Mesodermal cell (in vitro differentiated cells): ENCODE data around the gene MAGEA9B.
"Not testable (repeated sequence)": the region's sequence is repeated elsewhere in the genome, so short reads cannot be mapped to it uniquely, and the experiment has no call there.

Experiments
- H3K27ac ChIP-seq: 2 replicates; pipeline ENCODE4 v1.7.0; 2013; ENCODE audit warnings: mild to moderate bottlenecking, low read depth, low read length, moderate library complexity; ENCODE audit not compliant: severe bottlenecking
- H3K36me3 ChIP-seq: 2 replicates; pipeline ENCODE4 v1.7.1; 2013; ENCODE audit warnings: mild to moderate bottlenecking, low read length, moderate library complexity; ENCODE audit not compliant: control insufficient read depth, insufficient read depth
- H3K4me1 ChIP-seq: one replicate; pipeline ENCODE4 v1.7.1; 2013; ENCODE audit warnings: mild to moderate bottlenecking, low read length; ENCODE audit not compliant: insufficient read depth, control insufficient read depth, poor library complexity, severe bottlenecking
- H3K4me3 ChIP-seq: 2 replicates; pipeline ENCODE4 v1.7.0; 2013; ENCODE audit warnings: low read length, control low read depth, mild to moderate bottlenecking; ENCODE audit not compliant: insufficient read depth, poor library complexity, severe bottlenecking; ENCODE audit errors: extremely low read depth
- H3K9me3 ChIP-seq: 2 replicates; pipeline ENCODE4 v1.7.1; 2013; ENCODE audit warnings: mild to moderate bottlenecking, low read length, moderate library complexity; ENCODE audit not compliant: control insufficient read depth
- WGBS, 2 experiments: methylation state at CpG; one replicate each; pipeline ENCODE4 v1.1.5; 2013; ENCODE audit warnings: missing lambda C conversion rate in 2 of 2; ENCODE audit not compliant: insufficient coverage in 2 of 2; 5-methylcytosine and 5-hydroxymethylcytosine counted together

The MAGEA9B gene

DNA sequence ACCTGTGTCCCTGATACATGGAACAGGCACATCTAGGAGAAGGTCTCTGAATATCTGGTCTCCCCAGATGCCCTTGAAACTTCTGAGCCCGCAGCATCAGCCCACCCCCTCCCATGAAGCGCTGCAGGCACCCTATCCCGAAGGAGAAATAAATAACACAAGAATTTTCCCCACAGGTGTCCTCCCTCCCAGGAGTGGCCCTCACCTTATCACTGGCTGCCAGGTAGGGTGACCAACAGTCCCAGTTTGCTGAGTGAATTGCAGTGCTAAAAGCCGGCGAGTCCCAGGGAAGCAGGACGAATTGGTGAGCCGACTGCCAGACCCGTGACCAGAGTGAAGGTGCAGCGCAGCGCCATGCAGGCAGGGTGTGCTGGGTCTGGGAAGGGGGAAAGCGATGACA is 53.3 kb downstream of the MAGEA9B start:
- H3K9me3 ChIP-seq, H3K27ac ChIP-seq, H3K4me1 ChIP-seq, H3K4me3 ChIP-seq, H3K36me3 ChIP-seq: not testable (repeated sequence)
- WGBS, 2 experiments: no CpG with 5 or more reads among the region's 11 CpGs

DNA sequence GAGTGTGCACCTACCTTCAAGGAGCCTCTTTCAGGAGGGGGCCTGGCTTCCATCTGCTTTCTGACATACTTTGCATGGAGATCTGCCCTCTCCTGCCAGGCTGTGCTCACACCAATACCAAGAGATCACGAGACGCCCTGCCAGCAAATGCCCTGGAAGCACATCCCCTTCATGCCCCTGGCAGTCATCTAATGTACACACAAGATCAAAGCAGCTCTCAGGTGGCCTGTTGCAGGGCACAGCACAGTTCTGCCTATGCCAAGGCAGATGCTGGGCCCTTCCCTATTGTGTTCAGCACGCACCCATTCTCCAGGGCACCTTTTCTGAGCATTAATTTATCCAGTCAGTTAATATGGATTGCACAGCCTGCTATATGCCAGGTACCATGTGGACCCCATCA is 54.4 kb downstream of the MAGEA9B start:
- H3K4me3 ChIP-seq, H3K36me3 ChIP-seq, H3K27ac ChIP-seq, H3K4me1 ChIP-seq, H3K9me3 ChIP-seq: not testable (repeated sequence)
- no CpG with 5 or more reads among the region's 3 CpGs for WGBS, 2 experiments
